Neural crest cell (in vitro differentiated cells): ENCODE measurements around the gene DUSP9. TPM values are rescaled to one million over a fixed set of nuclear protein-coding genes. Genes with fewer than 3 reads are reported as not detected.
A peak's percentile ranks its signal among the peaks of the same experiment; 100 is the strongest.

Experiments used
- DNase-seq: peaks from one replicate; pipeline ENCODE4 v3.0.0; 2021; ENCODE audit warnings: low read depth, mixed read lengths, low spot score
- H3K27ac Mint-ChIP-seq: one replicate; pipeline ENCODE4 v1.8.0; 2021; ENCODE audit warnings: mild to moderate bottlenecking, mixed read lengths; ENCODE audit not compliant: unreplicated experiment
- H3K27me3 Mint-ChIP-seq: 2 replicates; pipeline ENCODE4 v1.8.0; 2021; ENCODE audit warnings: low read depth, mild to moderate bottlenecking, mixed read lengths
- H3K36me3 Mint-ChIP-seq: 2 replicates; pipeline ENCODE4 v1.8.0; 2021; ENCODE audit warnings: low read depth, mild to moderate bottlenecking, mixed read lengths
- H3K4me1 Mint-ChIP-seq: 2 replicates; pipeline ENCODE4 v1.8.0; 2021; ENCODE audit warnings: mixed read lengths
- H3K4me3 Mint-ChIP-seq: one replicate; pipeline ENCODE4 v1.8.0; 2021; ENCODE audit warnings: mild to moderate bottlenecking, mixed read lengths
- H3K9me3 Mint-ChIP-seq: 2 replicates; pipeline ENCODE4 v1.8.0; 2021; ENCODE audit warnings: mixed read lengths
- CTCF ChIP-seq: fragments of 200-600 bp; sonication (generic); conservative IDR thresholded peaks from 2 replicates; pipeline ENCODE4 v1.5.0; 2021; ENCODE audit warnings: antibody characterized with exemption, mild to moderate bottlenecking
- total RNA-seq: library from RNA; stranded (reverse); gene quantifications from 2 replicates; pipeline ENCODE4 v1.2.1, GENCODE V29; 2021

Gene DUSP9
- total RNA-seq, 1 donor from 2014 or later, result 1.7 TPM

- no peaks in the 10 kb centered on the region for H3K4me1 Mint-ChIP-seq
- peak; percentile 42 for TF ChIP-seq CTCF
- H3K4me3 Mint-ChIP-seq, result no peak overlapping the region
- H3K27me3 Mint-ChIP-seq, result peaks cover 3% of the 10 kb centered on the region
- no peak overlapping the region for H3K27ac Mint-ChIP-seq
- no peak for DNase-seq
- H3K36me3 Mint-ChIP-seq, result peaks cover 3% of the 10 kb centered on the region
- H3K9me3 Mint-ChIP-seq, result peaks cover 3% of the 10 kb centered on the region
Measured at GRCh38 chrX:153635788-153636668, 11.0 kb upstream of the DUSP9 start.

- Mint-ChIP-seq H3K4me1 (peaks cover 5% of the 10 kb centered on the region), H3K27me3 (peaks cover 10% of the 10 kb centered on the region), H3K27ac (no peak overlapping the region), H3K36me3 (no peaks in the 10 kb centered on the region), H3K4me3 (no peak overlapping the region), H3K9me3 (no peaks in the 10 kb centered on the region)
- no peak for DNase-seq
- no peak for TF ChIP-seq CTCF
Measured at GRCh38 chrX:153636716-153637115, 10.3 kb upstream of the DUSP9 start.

GRCh38 chrX:153637121-153638040 lies 9.6 kb upstream of the DUSP9 start:
- Mint-ChIP-seq H3K36me3 (no peaks in the 10 kb centered on the region), H3K9me3 (no peaks in the 10 kb centered on the region), H3K4me1 (peaks cover 5% of the 10 kb centered on the region), H3K27me3 (peaks cover 11% of the 10 kb centered on the region), H3K4me3 (no peak overlapping the region), H3K27ac (no peak overlapping the region)
- no peak for TF ChIP-seq CTCF
- no peak for DNase-seq

- DNase-seq, result no peak
- no peak for TF ChIP-seq CTCF
- H3K27ac Mint-ChIP-seq, result no peak overlapping the region
- peaks cover 16% of the 10 kb centered on the region for H3K27me3 Mint-ChIP-seq
- no peaks in the 10 kb centered on the region for H3K36me3 Mint-ChIP-seq
- H3K4me1 Mint-ChIP-seq, result peaks cover 5% of the 10 kb centered on the region
- no peaks in the 10 kb centered on the region for H3K9me3 Mint-ChIP-seq
- H3K4me3 Mint-ChIP-seq, result no peak overlapping the region
Measured at GRCh38 chrX:153638041-153638371, 9.0 kb upstream of the DUSP9 start.

- peaks cover 22% of the 10 kb centered on the region for H3K27me3 Mint-ChIP-seq
- no peak for DNase-seq
- TF ChIP-seq CTCF, result no peak
- no peaks in the 10 kb centered on the region for H3K36me3 Mint-ChIP-seq
- peaks cover 5% of the 10 kb centered on the region for H3K4me1 Mint-ChIP-seq
- no peaks in the 10 kb centered on the region for H3K9me3 Mint-ChIP-seq
- H3K27ac Mint-ChIP-seq, result no peak overlapping the region
- no peak overlapping the region for H3K4me3 Mint-ChIP-seq
Measured at GRCh38 chrX:153638436-153639176, 8.4 kb upstream of the DUSP9 start.
